HT1080 (cell line): ENCODE results near the gene CSH1. TPM values are rescaled to one million over a fixed set of nuclear protein-coding genes. Genes with fewer than 3 reads are reported as not detected.
"Not testable (repeated sequence)": the region's sequence is repeated elsewhere in the genome, so short reads cannot be mapped to it uniquely, and the experiment has no call there.

Experiments used
- DNase-seq: peaks from one replicate; pipeline ENCODE4 v3.0.0-alpha.2; 2015; ENCODE audit warnings: low read depth
- total RNA-seq: library from RNA; depleted of rRNA; stranded (reverse); fragments of >200 nt; shearing (Covaris generic); gene quantifications from 2 replicates; pipeline ENCODE4 v1.2.3, GENCODE V29; 2014

CSH1 gene
- total RNA-seq, 1 experiment from 2014 or later, result not detected

GRCh38 chr17:63904796-63905195 is 8.4 kb upstream of the CSH1 start:
- DNase-seq, result not testable (repeated sequence)

- DNase-seq, result not testable (repeated sequence)
These were observed 7.4 kb upstream of the CSH1 start for GRCh38 chr17:63903787-63904201.

- not testable (repeated sequence) for DNase-seq
These were observed 5.6 kb upstream of the CSH1 start for GRCh38 chr17:63901971-63902370.

DNA sequence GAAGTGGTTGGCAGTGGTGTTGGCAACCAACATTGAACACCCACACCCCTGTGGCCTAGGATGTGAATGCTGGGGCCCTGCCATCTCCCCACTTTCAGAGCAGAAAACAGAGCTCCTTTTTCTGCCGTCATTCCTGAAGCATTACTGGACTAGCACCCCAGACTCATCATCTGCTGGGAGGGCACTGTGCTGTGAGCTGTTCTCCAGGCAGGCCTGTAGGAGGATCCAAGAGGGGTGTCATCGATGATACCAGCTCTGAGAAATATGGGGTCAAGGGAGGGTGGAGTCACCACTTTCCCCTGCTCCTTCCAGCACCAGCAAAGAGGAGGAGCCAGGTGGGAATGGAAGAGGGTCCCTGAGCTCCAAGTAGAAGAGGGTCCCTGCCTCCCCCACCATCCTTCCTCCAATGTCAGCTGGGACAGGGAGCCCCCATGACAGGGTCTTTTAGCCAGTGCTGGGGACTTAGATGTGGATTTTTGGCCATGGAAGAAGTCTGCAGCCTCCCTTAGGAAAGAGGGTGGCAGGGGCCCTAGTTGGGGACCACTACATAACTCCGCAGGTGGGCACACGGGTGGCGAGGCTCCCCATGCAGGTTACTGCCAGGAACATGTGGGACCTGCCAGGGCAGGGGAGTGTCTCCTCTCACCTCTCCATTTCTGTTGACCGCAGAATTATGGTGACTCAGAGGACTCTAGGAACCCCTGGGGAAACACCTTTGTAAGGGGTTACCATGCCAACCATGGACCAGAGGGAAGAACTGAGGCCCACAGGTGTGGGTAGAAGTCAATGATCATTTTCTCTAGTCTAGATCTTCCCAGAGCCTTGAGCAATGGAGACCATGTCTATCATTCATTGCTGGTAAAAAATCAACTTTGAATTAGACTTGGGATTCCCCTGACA is 2.8 kb upstream of the CSH1 start:
- DNase-seq, result not testable (repeated sequence)

DNA sequence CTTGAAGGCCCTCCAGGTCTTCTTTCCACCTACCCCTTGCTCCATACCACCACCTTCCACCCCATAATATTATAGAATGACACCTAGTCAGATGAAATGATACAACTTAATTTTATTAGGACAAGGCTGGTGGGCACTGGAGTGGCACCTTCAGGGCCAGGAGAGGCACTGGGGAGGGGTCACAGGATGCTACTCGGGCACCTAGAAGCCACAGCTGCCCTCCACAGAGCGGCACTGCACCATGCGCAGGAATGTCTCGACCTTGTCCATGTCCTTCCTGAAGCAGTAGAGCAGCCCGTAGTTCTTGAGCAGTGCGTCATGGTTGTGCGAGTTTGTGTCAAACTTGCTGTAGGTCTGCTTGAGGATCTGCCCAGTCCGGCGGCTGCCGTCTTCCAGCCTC is 1.6 kb downstream of the CSH1 start:
- DNase-seq, result not testable (repeated sequence)

DNA sequence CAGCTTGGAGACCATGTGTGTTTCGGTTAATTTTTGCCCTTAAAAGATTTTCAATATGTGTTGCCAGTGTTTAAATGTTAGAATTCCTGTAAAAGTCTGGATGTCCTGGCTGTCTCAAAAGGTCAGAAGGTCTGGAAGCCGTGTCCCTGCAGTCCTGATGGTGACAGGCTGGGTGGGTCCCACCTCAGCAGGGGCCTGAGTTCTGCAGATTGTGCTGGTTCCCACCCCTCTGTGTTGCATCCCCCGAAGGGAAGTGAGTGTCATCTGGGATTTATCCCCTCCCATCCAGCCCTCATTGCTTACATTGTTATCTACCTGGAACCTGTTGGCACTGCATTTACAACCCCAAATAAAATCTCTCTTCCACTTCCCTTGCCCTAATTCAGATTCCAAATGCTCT is 2.4 kb downstream of the CSH1 start:
- DNase-seq, result not testable (repeated sequence)

DNA sequence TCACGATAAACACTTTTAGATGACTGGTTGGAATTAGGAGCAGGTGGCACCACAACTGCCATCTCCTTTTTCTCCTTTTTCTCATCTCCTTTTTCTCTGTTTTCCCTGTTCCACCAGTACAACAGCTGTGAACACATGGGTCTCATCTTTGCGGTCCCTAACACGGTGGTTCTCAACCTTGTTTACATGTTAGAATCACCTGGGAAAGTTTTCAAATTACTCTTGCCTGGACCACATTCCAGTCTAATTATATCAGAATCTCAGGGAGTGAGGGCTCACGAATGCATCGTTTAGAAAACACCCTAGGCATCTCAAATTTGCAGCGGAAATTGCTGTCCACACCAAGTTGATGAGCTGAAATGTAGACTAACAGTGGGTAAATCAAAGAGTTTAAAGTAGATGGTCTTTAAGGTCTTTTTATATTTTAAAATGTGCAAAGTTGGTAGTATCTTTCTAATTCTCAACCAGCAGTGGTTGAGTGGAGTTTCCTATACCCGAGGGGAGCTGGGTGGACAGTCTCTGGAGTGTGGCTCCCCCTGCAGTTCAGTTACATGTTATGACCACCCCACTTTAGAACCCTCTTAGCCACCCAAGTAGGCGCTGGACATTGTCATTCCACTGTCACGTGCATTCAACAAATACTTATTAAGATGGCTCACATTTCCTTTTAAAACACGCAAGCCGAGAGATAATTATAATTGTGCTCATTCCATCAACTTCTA is 3.9 kb downstream of the CSH1 start:
- DNase-seq, result not testable (repeated sequence)

GRCh38 chr17:63889026-63889848 is 7.1 kb downstream of the CSH1 start:
- not testable (repeated sequence) for DNase-seq

DNA sequence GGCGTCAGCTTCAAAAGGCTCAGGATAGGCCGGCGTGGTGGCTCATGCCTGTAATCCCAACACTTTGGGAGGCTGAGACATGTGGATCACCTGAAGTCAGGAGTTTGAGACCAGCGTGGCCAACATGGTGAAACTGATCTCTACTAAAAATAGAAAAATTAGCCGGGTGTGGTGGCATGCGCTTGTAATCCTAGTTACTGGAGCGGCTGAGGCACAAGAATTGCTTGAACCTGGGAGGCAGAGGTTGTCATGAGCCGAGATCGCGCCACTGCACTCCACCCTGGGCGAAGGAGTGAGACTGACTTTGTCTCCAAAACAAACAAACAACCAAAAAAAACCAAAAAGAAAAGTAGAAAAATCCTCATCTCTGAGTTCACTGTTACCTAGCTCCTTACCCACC is 11.3 kb downstream of the CSH1 start:
- not testable (repeated sequence) for DNase-seq

DNA sequence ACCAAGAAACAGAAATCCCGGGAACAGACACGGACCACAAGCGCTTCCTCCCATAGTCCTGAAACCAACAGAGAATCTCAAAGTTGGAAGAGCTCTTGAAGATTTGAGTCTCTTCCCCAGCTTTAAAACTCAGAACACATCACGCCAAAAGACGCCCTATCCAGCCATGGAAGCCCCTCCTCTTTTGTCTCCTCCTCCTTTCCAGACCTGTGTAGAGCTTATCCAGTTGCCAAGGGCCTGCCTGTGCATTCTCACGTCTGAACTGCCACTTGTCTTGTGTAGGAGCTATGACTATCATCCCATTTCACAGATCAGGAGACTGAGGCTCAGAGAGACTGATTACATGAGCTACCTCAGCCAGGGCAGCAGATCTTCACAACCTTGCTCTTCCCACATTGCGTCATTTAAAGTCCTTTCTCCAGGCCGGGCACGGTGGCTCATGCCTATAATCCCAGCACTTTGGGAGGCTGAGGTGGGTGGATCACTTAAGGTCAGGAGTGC is 13.7 kb downstream of the CSH1 start:
- not testable (repeated sequence) for DNase-seq

GRCh38 chr17:63881935-63882601 is 14.3 kb downstream of the CSH1 start, which contains the start of gene GH2:
TSS of gene GH2 (minus strand) at chr17:63881944. CDS start at chr17:63881801, 143 bp downstream.
- peak; percentile 55 for DNase-seq

- DNase-seq, result not testable (repeated sequence)
These were observed 15.0 kb downstream of the CSH1 start for GRCh38 chr17:63881337-63881736.

DNA sequence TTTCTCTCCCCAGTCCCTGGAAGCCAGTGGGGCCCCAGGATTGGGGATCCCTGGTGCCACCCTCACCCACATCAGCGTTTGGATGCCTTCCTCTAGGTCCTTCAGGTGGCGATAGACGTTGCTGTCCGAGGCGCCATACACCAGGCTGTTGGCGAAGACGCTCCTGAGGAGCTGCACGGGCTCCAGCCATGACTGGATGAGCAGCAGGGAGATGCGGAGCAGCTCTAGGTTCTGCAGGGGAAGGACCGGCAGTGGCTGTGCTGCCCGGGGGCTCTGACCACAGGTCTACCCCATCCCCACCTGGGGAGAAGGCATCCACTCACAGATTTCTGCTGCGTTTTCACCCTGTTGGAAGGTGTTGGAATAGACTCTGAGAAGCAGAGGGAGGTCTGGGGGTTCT is 15.7 kb downstream of the CSH1 start:
- no peak for DNase-seq

DNA sequence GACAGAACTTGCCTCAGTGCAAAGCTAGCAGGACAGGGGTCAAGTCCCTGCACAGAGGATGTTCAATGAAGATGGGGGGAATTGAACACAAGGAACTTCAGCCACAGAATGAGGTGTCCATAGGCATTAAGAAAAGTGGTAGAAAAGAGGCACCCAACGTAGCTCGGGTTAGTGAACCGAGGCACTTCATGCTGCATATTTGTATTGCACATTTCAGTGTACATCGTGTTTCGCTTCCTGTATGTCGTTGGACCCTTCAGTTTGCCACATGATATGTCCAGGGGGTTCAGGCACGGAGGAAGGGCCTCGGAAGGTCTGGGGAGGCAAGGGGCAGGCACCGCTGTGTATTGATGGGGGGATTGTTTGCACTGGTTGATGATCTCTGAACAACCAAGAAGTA is 18.0 kb downstream of the CSH1 start:
- DNase-seq, result not testable (repeated sequence)

GRCh38 chr17:63874693-63875092 is 21.7 kb downstream of the CSH1 start:
- DNase-seq, result not testable (repeated sequence)

DNA sequence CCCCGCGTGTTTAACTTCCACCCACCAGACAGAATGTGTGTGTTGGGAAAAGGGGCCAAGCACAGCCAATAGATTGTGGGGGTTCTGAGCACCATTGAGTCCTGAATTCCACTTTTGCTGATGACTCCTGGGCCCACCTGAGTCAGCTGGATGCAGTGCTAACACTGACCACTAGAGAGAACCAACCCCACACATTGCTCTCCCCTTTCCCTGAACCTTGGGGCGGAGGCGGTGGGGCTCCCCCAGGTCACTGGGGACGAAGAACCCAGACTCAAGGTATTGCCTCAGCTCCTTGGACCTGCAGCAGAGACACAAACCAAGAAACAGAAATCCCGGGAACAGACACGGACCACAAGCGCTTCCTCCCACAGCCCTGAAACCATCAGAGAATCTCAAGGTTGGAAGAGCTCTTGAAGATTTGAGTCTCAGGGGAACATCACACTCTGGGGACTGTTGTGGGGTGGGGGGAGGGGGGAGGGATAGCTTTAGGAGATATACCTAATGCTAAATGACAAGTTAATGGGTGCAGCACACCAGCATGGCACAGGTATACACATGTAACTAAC is 22.2 kb downstream of the CSH1 start:
- not testable (repeated sequence) for DNase-seq

GRCh38 chr17:63873577-63873976 is 22.8 kb downstream of the CSH1 start, which contains the start of gene CSH2:
TSS of gene CSH2 (minus strand) at chr17:63873677. CDS start at chr17:63873614, 63 bp downstream.
- DNase-seq, result not testable (repeated sequence)

DNA sequence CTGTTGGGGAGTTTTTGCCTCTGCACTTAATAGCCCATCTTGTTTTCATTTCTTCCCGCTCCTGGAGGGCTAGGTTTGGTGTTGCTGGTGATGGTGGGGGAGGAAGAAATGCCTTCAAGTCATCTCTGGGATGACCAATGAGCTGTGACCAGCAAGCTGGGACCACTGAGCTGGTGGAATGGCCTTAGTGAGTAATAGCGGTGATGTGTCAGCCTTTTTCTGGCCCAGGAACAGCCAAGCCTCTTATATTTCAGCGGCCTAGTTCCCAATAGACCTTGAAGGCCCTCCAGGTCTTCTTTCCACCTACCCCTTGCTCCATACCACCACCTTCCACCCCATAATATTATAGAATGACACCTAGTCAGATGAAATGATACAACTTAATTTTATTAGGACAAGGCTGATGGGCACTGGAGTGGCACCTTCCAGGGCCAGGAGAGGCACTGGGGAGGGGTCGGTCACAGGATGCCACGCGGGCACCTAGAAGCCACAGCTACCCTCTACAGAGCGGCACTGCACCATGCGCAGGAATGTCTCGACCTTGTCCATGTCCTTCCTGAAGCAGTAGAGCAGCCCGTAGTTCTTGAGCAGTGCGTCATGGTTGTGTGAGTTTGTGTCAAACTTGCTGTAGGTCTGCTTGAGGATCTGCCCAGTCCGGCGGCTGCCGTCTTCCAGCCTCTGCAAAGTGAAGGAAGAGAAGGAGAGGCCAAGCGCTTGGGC is 24.6 kb downstream of the CSH1 start:
- DNase-seq, result peak; percentile 41

DNA sequence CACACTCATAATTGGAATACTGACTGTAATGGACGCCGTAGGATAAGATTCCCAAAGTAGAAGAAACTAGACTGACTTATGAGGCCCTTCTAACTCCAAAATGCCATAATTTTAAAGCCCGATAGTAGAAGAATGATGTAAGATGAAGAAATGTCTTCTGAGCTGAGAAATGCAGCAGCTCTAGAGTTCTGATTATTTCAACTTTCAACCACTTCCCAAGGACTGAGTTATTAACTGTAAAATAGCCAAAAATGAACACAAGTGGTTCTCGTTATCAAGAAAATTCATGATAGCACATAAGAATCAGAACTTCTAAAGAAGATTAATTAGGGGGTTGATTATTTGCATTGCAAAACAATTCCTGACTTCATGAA is 26.1 kb downstream of the CSH1 start:
- not testable (repeated sequence) for DNase-seq
